Raji (cell line): ENCODE results near the gene CEP76.

ENCODE experiments used
- POLR2A ChIP-seq: IDR thresholded peaks from 2 replicates; pipeline ENCODE4 v1.6.1; 2011; ENCODE audit warnings: low read depth, low read length, control low read depth; ENCODE audit not compliant: insufficient read depth

CEP76 gene

DNA sequence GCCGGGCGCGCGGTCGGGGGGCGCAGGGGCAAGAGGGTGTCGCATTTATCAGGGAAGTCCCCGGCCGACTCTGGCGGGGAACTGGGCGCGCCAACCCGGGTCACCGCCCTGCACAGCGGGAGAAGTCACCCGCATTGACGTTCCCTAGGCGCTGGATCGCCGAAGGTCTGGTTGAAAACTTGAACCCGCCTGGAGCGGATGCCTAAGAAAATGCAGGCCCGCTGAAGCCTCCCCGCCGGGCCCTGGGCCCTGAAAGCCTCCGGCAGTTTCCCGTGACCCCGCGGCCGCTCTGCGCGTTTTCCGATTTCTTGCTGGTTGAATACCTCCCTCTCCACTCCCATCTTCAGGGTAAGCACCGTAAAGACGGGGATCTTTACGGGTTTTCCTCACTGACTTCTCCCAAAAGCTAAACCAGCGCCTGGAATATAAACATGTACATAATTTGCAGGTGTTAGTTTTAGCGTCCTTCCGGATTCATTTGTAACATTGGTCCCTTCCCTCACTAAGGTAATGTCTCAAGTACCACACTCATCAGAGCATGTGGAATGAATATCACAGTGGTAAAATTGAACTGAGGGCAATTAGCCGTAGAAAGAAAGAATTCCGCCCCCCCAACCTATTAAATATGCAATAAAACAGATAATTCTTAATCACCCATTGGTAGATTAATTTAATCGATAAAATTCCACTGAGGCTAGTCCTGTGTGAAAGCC, 43.9 kb downstream of the CEP76 start:
- TF ChIP-seq POLR2A, result no peak

DNA sequence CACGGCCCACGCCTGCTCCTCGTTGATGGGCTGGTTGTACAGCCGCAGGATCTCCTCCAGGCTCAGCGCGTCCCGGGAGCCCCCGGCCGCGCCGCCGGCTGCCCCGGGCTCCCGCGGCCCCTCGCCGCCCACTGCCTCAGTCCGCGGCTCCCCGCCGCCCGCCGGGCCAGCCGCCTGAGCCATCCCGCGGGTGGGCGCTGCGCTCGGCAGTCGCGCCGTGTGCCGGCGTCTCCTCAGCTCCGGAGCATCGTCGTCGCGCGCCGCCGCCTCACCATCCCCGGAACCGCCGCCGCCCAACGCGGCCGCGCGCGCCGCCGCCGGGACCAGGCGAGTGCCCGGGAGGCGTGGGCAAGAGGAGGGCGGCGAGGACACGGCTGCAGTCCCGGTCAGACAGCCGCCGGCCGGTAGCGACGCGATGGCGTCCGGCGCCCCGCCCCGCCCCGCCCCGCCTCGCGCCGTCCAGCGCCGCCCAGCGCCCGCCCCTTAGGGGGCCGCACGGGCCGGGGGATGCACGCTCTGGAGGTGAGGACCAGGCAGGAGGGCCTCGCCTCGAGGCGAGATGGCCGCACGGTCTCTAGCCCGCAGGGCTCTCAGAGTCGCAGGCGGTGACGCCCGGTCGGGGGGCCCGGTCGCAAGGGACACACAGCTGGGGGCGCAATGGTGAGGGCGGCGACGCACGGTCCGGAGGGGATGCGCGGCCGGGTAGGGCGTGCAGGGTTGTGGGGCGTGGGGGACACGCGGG, 44.7 kb downstream of the CEP76 start, which contains the start of gene SPIRE1:
Gene SPIRE1, minus strand, starts transcription at position 424 of the 742 bp plus-strand sequence. Its CDS starts 241 bp downstream, at position 183.
- TF ChIP-seq POLR2A, result peak; percentile 70

DNA sequence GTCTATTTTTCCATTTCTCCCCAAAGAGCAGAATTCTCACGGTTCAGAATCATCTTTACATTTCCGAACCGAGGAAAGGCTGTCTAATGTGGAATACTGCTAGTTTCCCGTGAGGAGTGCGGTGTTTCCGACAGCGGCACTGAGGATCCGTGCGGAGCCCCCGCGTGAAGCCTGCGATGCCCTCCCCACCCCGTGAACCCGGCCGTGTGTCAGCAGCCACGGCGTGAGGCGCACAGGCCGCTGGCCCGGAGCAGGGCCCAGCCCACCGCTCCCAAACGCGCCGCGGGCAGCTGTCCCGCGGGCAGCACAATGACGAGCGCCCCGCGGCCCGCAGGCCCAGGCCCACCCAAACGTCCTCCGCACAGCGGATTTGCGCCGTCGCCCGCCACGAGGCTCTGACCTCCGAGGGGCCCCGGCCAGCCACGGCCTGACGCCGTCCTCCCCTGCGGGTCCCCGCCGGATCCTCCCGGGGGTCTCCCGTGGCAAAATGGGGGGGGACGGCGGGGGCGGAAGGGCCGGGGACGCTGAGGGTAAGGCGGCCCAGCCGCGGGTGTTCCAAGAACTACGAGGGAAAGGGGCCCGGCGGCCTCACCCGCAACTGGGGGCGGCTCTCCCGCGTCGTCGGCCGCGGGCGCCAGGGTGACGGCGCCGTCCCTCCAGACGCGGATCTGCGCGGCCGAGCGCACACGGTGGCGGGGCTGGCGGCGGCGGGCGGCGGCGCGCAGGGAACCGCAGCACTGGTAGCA, 45.4 kb downstream of the CEP76 start:
- TF ChIP-seq POLR2A, result no peak

DNA sequence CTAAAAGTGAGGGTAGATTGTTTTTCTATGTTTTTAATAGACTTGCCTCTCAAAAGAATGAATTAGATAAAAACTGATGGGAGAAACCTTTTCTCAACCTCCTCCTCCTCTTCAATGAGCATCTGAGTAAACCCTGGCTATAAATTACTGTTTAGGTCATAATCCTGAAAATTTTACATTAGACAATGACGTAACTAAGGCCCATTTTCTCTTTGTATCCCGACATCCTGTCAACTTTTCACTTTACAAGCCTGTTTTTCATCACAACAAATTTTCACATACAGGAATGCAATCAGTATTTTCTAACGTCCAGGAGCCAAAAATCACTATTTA, 46.0 kb downstream of the CEP76 start:
- no peak for TF ChIP-seq POLR2A

DNA sequence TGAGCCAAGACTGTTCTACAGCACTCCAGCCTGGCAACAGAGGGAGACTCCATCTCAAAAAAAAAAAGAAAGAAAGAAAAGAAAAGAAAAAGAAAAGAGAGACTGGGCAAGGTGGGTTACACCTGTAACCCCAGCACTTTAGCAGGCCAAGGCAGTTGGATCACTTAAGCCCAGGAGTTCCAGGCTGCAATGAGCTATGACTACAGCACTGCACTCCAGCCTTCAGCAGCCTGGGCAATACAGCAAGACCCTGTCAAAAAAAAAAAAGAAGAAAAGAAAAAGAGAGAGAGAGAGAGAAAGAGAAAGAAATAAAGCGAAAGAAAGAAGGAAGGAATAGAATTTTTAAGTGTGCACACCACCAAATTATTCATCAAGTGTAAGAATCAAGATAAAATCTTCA, 47.6 kb downstream of the CEP76 start:
- TF ChIP-seq POLR2A, result no peak

DNA sequence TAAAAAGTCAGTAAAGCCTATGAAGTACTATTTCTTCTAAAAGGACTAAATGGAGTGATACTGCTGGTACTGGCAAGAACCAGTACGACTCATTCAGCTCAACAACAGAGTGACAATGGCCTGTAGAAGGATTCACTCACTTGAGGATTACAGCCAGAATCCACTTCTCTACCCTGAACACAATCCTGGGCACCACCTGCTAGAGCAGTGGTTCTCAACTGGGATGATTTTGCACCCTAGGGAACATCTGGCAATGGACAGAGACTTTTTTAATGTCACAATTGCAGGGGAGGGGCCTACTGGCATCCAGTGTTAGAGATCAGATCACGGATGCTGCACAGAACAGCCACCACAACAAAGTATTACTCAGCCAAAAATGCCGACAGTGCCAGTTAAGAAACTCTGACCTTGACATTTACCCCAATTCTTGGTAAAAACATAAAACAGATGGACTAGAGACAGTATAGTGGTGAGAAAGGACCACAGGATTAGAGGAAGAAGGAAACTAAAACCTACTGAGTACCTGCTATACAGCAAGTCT, 49.6 kb downstream of the CEP76 start:
- no peak for TF ChIP-seq POLR2A

DNA sequence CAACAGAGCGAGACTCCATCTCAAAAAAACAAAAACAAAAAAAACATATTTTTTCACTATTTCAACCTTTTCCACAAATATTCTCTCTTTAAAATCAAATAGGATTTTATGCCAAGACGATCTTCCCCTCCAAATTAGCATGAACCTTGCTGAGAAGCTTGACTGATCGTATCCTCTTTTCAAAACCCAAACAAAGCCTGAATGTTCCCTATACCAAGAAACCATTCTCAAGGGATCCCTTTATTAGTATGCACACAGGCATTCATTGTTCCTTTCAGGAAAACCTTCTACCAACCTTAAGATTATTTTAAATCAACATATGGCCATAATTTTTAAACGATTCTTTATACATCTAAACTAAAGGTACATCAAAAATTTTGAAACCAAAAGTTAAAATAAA, 50.9 kb downstream of the CEP76 start:
- TF ChIP-seq POLR2A, result no peak

DNA sequence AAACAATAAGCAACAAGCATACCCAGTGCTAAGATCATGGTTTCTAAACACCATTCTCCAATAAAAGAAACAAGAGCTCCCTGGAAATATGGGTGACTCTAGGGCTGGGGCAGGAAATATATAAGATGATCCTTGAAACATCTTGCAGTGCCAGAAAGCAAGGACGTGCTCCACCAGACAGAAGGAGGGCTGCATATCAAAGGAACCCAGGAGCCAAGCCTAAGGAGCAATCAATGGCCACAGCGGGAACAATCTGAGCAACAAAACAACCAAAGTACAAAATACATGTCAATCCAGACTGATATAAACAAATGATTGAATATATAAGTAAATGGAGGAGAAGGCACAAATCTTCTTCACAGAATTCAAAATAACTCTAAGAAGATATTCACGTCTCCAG, 54.8 kb downstream of the CEP76 start:
- no peak for TF ChIP-seq POLR2A

DNA sequence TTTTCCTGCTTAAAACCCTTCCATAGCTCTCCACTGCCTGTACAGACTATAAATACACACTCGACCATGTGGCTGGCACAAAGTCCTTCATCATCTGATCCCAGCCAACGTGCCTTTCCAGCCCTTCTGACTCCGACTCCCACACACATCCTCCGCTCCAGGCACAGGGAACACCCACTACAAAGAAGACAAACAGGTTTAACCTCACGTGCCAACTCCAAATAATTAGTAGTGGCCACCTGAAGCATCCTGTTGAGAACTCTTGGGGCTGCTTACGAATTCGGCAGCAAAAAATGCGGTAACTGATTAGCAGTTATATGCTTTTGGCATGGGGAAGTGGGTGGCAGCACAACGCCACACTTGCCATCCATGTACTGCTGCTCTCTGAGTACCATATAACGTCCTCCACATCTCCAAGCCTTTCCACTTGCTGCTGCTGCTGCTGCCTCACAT, 56.7 kb downstream of the CEP76 start:
- no peak for TF ChIP-seq POLR2A

DNA sequence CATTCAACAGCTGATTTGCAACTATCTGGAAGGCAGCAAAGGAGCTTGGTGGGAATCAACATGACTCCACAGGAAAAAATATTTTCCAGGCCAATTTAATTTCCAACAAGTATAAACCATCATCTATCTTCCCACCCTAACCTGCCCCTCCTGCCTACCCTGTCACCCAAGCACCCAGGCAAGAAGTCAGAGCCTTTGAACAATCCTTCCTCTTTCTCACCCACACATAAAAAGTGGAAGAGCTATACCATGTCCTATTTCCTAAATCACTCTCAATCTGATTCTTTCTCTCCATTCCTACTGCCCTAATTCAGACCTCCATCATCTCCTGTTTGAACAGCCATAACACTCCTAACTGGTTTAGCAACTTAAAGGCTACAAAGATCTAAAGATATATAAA, 57.3 kb downstream of the CEP76 start:
- no peak for TF ChIP-seq POLR2A

DNA sequence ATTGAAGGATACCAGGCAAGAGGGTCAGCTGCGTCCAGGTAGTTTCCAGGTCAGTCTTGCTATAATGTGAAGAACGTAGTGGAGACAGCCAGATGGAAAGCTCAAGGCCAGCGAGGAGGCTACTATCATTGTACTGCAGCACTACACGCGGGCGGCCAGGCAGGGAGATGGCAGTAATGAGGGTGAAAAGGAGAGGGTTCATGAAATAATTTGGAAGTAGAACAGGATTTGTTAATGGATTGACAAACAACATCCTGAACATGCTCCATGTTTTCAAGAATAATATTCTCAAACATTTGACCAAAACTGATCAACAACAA, 61.7 kb downstream of the CEP76 start:
- no peak for TF ChIP-seq POLR2A

DNA sequence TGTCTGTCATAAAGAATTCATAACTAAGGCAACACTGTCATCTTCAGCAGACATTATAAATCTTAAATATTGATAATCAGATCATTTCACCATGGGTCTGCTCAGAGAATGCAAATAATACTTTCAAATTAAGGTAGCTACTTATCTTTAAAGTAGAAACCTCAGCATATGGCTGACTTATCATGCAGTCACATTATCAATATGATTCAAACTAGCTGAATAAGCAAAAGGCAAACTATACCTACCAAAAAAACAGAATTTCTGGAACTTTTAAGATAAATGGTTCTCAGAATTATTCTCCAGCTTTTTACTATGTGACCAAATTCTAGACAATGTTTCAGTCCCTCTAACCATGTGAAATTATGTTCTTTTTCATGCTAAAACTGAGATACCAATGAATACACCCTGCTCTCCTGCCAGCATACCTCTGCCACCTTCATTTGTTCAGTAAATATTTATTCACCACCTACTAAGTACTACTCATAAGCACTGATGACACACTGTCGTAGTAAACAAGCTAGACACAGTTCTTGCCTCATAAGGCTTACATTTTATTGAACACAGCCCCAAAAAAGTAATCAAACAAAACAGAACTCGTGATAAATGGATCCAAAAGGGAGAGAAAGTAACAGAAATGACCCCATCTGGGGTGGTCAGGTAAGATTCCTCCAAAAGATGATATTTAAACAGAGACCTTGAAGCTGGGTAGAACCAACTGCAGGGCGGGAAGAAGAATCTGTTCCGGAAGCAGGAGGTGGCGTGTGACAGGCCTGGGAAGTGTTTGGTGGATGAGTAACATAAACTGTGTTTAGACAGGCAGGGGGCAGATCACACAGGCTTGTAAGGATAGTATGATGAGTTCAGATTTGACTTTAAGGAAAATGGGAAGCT, 62.3 kb downstream of the CEP76 start:
- no peak for TF ChIP-seq POLR2A

DNA sequence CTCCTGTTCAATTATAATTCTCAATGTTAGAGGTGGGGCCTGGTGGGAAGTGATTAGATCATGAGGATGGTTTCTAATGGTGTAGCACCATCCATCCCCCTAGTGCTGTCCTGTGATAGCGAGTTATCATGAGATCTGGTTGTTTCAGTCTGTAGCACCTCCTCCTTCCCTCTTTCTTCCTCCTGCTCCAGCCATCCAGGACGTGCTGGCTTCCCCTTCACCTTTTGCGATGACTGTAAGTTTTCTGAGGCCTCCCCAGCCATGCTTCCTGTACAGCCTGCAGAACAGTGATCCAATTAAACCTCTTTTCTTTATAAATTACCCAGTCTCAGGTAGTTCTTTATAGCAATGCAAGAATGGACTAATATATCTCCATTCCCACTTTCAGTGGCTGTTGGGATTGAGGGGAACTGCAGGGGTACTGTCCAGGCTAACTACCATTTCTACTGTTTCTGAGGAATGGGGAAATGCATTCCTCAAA, 63.8 kb downstream of the CEP76 start:
- TF ChIP-seq POLR2A, result no peak

DNA sequence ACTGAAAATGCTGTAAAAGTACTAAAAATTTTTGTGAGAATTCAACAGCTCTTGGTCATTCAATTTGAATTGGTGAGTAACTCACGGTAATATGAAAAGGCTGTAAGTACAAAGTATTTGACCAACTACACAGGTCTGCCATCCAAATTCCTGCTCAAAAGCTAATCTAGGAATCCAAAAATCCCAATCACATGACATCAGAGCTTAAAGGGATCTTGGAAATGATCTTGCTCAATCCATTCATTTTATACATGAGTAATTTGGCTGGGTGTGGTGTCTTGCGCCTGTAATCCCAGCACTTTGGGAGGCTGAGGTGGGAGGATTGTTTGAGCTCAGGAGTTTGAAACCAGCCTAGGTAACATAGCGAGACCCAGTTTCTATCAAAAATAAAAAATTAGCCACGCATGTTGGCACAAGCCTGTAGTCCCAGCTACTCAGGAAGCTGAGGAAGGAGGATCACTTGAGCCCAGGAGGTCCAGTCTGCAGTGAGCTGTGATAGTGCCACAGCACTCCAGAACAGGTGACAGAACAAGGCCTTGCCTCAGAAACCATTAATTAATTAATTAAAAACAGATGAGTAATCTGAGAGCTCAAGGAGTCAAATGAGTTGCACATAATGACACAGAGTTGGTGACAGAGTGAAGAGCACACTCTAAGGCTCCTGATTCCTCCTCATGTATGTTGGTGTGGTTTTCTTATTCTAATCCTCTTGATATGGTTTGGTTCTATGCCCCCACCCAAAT, 64.5 kb downstream of the CEP76 start:
- TF ChIP-seq POLR2A, result no peak
